GM21367 (cell line): ENCODE results near the gene TUBGCP6.

Experiments used
- ATAC-seq: cut with Tn5 transposase; IDR thresholded peaks from one replicate; pipeline ENCODE4 v1.9.1; 2021; ENCODE audit not compliant: unreplicated experiment

TUBGCP6 gene

DNA sequence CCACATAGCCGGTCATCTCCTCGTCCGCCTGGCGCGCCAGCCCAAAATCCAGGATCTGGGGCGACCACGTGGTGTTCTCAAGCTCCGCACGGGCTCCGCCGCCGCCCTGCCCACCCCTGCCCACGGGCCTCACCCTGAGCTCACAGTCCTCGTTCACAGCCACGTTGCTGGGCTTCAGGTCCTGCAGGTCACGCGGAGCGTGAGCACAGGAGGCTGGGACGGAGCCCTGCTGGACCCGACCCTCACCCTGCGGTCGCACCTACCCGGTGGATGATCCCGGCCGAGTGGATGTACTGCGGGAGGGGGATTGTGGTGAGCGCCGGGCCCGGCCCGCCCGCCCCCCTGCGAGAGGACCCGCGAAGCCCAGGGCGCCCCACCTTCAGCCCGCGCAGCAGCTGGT lies 22.2 kb upstream of the TUBGCP6 start:
- ATAC-seq = no peak

DNA sequence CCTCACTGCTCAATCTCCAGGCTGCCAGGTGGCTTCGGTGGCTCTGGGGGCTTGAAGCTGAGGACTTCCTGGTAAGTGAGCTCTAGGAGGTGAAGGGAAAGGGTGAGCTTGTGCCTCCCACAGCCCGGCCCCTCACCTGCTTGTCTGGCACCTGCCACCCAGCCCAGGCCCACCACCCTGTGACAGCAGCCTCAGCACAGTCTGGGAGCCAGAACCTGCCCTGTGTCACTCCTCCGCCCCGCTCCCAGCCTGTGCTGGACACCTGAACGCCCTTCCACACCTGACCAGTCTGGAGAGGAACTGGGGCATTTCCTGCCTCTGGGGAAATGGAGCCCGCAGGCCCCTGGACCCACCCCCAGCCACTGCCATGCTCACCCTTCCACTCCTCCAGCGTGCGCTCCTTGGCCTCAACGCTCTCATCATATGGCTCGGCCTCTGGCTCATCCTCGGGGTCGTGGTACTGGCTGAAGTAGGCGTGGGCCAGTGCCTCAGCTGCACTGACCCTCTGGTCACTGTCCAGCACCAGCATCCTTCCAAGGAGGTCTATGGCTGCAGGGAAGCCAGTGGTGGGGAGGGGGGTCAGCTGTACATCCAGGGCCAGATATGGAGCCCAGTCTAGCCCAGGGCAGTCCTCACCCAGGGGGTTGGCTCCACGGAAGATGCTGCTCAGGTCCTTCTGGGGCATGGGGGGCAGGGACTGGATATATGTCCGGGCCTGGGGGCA lies 20.3 kb upstream of the TUBGCP6 start:
- no peak for ATAC-seq

- ATAC-seq = no peak
These were observed 19.4 kb upstream of the TUBGCP6 start for GRCh38 chr22:50264104-50264745.

DNA sequence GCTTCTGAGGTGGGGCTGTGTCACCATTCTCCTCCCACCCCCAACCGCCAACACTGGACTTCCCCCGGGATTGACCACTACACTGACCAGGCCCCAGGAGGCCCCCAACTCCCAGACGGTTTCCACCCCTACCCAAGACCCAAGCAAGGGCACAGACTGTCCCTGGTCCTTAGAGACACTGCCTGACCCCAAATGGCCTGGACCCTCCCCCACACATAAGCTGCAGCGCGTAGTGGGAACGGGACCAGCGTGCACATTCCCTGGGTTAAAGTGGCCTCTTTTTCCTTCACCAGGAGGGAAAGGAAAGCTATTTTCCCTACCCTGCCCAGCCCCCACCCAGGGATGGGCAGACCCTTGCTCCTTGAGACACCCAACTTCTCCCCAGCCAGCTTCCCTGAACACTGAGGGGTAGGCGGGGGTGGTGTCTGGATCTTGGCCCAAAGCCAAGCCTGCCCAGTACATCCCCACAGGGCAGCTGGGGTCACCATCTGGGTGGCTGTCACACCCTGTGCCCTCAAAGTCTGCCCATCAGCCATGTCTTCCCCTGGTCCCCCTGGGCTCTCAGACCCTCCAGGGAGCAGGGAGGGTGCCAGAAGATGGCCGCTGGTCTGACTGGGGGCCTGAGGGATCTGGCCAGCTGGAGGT lies 18.3 kb upstream of the TUBGCP6 start:
- ATAC-seq = no peak

- no peak for ATAC-seq
These were observed 17.7 kb upstream of the TUBGCP6 start for GRCh38 chr22:50262460-50262911.

- no peak for ATAC-seq
These were observed 17.0 kb upstream of the TUBGCP6 start, which contains the start of gene MAPK12 for GRCh38 chr22:50261615-50262459. Gene MAPK12, minus strand, starts transcription at chr22:50261683. Its CDS starts 174 bp downstream, at chr22:50261509.

DNA sequence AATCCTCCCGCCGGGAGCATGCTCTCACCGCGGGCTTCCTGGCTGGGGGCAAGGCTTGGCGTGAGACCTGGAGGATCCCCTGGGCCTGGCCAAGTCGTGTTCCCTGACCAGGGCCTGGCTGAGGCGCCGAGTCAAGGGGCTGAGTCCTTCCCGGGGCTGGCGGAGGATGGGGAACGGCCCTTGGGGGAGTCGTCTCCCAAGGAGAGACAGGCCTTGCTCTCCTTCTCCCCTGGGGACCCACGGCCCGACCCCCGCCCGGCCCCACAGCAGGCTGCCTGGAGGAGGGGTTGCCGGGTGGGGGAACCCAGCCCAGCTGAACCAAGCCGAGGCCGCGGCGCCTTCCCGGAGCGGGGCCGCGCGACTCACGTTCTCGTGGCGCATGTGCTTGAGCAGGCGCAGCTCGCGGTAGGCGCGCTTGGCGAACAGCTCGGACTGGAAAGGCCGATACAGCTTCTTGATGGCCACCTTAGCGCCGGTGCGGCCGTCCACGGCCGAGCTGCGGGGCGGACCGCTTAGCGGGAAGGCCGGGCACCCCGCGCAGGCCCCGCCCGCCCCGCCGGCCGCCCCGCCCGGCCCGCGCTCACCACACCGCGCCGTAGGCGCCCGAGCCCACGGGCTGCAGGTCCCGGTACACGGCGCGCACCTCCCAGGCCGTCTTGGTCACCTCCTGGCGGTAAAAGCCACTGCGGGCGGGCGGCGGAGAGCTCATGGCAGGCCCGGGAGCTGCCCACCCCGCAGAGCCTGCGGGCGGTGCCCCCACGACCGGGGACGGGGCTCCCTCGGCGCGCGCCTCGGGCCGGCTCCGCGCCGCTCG lies 16.2 kb upstream of the TUBGCP6 start:
- no peak for ATAC-seq

GRCh38 chr22:50260434-50260800 lies 15.6 kb upstream of the TUBGCP6 start:
- no peak for ATAC-seq

DNA sequence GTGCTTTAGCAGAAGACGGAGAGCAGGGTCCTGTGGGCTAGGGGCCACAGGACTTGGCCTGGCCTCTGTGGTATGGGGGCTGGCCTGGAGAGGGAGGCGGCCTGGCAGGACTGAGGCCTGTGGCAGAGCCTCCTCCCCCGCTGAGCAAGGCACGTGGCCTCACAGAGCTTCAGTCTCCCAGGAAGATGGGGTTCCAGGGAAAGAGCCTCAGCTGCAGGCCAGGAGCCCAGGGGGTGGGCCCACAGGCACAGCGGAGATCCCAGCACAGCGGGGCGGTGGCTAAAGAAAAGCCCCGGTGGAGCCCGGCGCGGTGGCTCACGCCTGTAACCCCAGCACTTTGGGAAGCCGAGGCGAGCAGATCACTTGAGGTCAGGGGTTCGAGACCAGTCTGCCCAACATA lies 14.5 kb upstream of the TUBGCP6 start:
- ATAC-seq = no peak

DNA sequence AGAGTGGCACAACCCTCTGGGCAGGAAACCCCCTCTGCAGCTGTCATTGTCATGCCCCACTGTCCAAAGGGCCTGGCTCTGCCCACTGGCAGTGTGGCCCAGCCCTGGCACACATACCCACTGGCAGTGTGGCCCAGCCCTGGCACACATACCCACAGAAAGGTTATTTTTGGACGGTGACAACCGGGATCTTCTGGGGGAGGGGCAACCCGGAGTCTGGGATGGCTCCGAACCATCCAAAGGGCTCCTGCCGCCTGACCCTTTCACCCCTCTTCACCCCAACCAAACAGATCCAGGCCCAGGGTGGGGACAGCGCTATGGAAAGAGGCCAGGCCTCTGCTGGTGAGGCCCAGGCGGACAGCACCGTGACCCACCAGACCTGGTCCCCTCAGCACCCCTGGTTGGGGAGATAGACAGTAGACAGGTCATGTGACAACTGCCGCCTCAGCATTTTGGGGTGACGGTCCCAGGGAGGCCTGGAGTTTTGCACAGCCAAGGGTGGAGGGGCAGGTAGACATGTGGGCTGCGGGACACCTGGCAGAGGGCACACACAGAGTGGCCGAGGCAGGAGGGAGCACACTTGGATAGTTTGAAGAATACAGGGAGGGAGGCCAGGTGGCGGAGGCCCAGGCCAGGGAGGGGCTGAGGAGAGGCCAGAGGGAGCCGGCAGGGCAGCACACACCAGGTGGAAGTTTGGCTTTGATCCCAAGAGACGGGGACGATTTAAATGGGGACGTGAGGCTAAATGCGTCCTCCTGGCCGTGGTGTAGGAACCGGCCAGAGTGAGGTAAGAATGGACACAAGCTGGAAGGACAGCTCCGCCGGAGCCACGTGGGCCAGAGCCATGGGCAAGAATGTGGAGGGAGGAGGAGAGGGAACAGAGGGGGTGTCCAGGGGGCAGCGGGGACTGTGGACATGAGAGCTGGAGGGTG lies 13.8 kb upstream of the TUBGCP6 start:
- ATAC-seq = no peak

DNA sequence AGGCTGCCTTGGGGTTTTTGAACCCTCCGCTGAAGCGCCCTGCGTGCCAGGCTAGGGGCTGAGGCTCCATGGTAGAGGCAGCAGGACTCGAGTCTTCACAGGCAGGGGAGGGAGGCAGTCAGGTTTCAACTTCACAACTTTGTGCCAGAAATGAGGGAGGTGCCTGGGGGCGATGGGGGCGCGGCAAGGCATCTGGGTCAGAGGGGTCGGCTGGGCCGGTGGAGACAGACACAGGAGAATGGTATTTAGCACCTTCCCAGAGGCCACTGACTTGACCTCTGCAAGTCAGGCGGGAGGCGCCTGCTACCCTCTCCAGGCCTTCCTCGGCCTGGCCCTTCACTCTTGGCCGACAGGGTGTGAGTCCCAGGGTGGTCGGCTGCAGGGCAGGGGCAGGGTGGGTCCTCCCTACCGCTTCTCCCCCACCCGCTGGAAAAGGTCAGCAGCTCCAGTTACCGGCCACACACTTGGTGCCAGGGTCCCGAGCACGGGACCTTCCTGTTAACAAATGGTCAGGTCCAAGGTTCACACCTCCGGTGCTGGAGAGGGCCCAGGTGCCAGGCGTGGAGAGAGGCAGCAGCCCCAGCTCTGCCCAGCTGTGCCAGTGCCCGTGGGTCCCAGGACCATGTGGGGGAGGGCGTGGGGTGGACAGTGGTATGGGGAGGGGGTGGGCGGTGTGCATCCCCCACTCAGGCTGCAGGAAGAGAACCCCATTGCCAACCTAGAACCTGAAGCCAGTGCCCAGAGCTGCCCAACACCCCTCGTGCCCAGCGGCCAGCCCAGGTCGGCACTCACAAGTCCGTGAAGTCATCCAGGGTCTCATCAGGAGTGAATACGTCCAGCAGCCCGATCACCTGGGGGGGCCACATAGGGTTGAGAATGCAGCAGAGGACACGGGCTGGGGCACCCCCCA lies 12.9 kb upstream of the TUBGCP6 start:
- no peak for ATAC-seq

- no peak for ATAC-seq
These were observed 12.2 kb upstream of the TUBGCP6 start for GRCh38 chr22:50257041-50257440.

- no peak for ATAC-seq
These were observed 11.5 kb upstream of the TUBGCP6 start for GRCh38 chr22:50256258-50256862.

DNA sequence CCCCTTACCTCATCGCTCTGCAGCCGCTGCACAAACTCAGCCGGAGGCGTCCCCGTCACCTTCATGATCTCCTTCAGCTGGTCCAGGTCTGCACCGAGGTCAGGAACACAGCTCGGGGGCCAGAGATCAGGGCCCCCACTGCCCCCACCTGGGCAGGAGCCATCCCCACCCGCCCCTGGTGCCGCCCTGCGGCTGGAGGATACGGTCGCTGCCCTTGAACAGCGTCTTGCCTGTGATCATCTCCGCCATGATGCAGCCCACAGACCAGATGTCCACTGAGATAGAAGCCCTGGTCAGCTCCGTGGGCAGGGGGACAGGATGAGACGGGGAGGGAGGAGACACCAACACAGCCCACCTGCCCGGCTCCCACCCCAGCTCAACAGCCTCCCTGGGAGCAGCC lies 10.8 kb upstream of the TUBGCP6 start:
- ATAC-seq = no peak

- ATAC-seq = no peak
These were observed 10.3 kb upstream of the TUBGCP6 start for GRCh38 chr22:50255099-50255498.

DNA sequence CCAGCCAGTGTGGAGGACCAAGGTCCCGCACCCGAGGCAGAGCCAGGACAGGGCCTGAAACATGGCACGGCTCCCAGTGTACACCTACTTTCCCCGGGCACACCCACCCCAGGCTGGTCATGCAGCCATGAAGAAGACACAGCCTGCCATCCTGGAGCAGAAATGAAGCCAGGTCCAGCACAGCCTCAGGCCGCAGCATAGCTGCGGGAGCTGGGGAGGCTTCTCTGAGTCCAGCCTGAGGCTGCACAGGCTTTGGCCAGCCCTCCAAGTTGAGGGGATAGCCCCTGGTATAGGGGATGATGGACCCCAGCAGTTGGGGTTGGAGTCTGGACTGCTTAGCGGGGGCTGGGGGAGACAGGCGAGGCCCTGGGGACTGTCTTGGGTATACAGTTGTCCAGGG lies 9.1 kb upstream of the TUBGCP6 start:
- no peak for ATAC-seq

DNA sequence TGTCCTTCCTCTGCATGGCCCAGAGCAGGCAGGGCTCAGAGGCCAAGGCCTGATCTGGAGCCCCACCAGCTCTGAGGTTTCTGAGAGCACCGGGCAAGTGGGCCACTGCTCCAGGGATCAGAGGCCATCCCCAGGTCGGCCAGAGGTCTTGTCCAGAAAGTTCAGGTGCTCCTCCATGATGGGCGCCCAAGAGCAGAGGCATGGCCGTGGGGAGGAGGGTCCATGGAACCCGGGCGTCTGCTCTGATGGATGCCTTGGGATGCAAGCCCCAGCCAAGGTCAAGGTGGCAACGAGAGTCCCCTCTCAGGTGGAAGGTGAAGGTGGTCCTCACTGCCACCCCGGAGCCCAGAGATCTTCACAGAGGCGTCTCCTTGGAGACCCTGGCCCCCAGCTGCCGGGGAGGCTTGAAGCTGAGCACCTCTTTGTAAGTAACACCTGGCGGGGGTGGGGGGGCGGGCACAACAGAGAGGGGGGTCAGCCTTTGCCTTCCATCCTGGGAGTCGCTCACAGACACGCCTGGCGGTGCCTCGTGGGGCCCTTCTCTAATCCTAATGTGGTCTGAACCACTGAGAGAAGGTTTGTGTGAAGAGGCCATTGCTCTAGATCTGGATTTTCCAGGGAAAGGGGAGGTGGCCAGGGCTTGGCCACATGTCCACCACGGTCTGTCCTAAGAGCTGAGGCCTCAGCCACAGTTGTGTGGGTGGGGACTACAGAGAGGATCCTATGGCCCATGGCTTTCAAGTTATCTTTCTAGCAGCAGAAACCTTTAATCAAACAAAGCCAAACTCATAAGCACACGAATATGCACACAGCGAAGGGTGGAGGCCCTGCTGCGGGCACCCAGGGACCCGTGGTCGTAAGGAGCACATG lies 8.5 kb upstream of the TUBGCP6 start:
- ATAC-seq = no peak
